C1 segment of cervical spinal cord (tissue), 14 donors: ENCODE results near the gene TRIM41.
"Not testable (repeated sequence)": the region's sequence is repeated elsewhere in the genome, so short reads cannot be mapped to it uniquely, and the experiment has no call there.

Experiments
- DNase-seq, 14 donors: peaks; one replicate each; lab custom pipeline; 2025; lab: John Stamatoyannopoulos, UW

TRIM41 gene

GRCh38 chr5:181283841-181284755, 61.0 kb downstream of the TRIM41 start:
- not testable (repeated sequence) for DNase-seq
